Stimulated activated CD8-positive, alpha-beta memory T cell treated with anti-CD3 and anti-CD28 coated beads, Interleukin-15, amount 100 ng/mL, for 4 hours (primary cell): ENCODE results near the gene CHRNA4.

Experiments used
- DNase-seq, 2 donors: peaks; one replicate each; pipeline ENCODE4 v3.0.0-alpha.2; 2020; ENCODE audit warnings: low read depth in 2 of 2

CHRNA4 gene

GRCh38 chr20:63334356-63334755 lies 26.8 kb downstream of the CHRNA4 start:
- DNase-seq, result no peak

DNA sequence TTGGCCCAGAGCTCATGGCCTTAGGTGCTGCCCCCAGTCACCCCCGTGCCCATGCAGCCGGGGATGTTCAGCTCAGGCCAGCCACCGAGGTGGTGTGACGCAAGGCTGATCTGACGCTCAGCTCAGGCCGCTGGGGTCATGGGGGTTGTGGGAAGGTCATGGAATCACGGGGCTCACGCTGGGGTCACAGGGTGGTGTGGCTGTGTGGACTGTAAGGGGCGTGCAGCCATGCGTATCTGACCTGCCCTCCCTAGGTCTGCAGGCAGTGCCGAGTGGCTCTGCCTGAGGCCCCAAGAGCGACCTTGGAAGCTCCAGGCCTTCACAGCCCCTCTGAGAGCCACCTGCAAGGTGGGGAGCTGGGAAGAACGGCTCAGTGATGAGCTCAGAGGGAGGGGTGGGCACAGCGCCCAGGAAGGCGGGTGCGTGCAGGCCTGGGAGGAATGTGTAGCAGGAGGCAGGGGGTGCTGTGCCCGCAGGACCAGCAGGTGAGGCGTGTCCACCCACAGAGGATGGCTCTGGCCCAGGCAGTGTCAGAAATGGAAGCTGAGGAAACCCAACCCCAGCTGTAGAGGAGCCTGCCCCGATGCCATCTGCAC lies 27.8 kb downstream of the CHRNA4 start:
- no peak for DNase-seq

- DNase-seq, result no peak
Measured at GRCh38 chr20:63332488-63333240, 28.5 kb downstream of the CHRNA4 start.

GRCh38 chr20:63331741-63332400 lies 29.3 kb downstream of the CHRNA4 start:
- DNase-seq, result no peak

- DNase-seq, result no peak
Measured at GRCh38 chr20:63330940-63331339, 30.2 kb downstream of the CHRNA4 start.

GRCh38 chr20:63330084-63330760 lies 30.9 kb downstream of the CHRNA4 start:
- no peak for DNase-seq

- DNase-seq, result no peak
Measured at GRCh38 chr20:63329331-63330083, 31.6 kb downstream of the CHRNA4 start.

- no peak for DNase-seq
Measured at GRCh38 chr20:63328718-63329275, 32.4 kb downstream of the CHRNA4 start.

- DNase-seq, result no peak
Measured at GRCh38 chr20:63328026-63328700, 33.0 kb downstream of the CHRNA4 start.

GRCh38 chr20:63327231-63327745 lies 33.9 kb downstream of the CHRNA4 start:
- DNase-seq, result no peak

- DNase-seq, result no peak
Measured at GRCh38 chr20:63326314-63327230, 34.6 kb downstream of the CHRNA4 start.

- no peak for DNase-seq
Measured at GRCh38 chr20:63325554-63326313, 35.4 kb downstream of the CHRNA4 start.

- DNase-seq, result no peak
Measured at GRCh38 chr20:63325021-63325471, 36.1 kb downstream of the CHRNA4 start.

- no peak for DNase-seq
Measured at GRCh38 chr20:63323357-63323981, 37.7 kb downstream of the CHRNA4 start.

GRCh38 chr20:63322933-63323273 lies 38.2 kb downstream of the CHRNA4 start:
- no peak for DNase-seq

GRCh38 chr20:63322146-63322932 lies 38.8 kb downstream of the CHRNA4 start:
- DNase-seq, result no peak

- DNase-seq, result no peak
Measured at GRCh38 chr20:63321148-63321831, 39.9 kb downstream of the CHRNA4 start.
